Stimulated activated CD4-positive, alpha-beta T cell treated with anti-CD3 and anti-CD28 coated beads, TNF-alpha, amount 100 ng/mL, for 4 hours (primary cell): ENCODE results near the gene BSPRY.
"Not testable (repeated sequence)": the region's sequence is repeated elsewhere in the genome, so short reads cannot be mapped to it uniquely, and the experiment has no call there.

Experiments
- DNase-seq, 3 experiments: peaks; one replicate each; pipeline ENCODE4 v3.0.0-alpha.2; 2020; ENCODE audit warnings: low read depth in 3 of 3

Gene BSPRY

DNA sequence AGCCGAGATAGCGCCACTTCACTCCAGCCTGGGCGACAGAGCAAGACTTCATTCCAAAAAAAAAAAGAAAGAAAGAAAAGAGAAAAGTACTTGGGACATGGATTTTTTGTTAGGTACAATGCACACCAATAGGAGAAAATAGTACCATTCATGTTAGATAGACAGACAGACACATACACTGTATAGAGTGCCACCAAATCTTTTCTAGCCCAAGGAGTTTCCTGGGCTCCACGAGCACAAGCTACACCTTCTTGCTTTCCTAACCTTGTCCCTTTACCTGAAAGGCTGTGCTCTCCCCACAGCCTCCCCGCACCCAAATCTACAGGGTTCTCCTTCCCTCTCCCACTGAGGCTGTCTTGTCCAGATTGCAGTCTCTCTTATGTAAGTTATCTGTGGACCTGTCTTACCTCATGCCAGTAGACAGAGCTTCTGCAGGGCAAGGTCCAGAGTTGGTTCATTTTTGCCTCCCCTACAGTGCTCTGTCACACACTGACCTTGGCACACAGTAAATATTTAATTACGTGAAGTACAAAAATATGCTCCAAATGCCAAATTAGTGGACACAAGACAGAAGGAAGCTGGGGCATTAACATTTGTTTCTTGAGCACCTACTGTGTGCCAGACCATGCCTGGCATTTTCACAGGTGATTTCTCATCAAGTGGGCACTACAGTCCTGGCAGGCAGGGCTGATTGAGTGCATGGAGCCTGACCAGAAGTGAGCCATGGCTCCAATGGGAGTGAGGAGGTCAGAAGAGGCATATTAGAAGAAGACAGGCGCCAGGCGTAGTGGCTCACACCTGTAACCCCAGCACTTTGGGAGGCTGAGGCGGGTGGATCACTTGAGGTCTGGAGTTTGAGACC is 45.9 kb downstream of the BSPRY start:
- DNase-seq, result no peak

DNA sequence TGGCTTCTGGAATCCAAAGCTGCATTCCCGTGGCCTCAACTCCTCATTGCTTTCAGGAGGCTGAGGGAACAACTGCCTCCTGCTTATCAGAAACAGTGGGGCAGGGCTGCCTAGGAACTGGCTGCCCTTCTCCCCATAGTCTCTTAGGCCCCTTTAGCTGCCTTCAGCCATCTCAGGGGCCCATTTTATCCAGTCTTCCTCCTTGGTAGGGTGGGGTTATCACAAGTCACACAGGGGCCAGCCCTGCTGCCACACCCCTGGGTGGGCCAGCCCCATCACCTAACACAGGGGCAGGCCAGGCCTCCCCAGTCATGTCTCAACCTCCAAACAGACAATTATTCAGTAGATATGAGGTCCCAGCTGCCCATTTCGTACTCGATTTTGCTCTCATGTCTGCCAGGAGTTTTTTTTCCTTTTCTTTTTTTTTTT is 47.9 kb downstream of the BSPRY start:
- DNase-seq, result no peak

DNA sequence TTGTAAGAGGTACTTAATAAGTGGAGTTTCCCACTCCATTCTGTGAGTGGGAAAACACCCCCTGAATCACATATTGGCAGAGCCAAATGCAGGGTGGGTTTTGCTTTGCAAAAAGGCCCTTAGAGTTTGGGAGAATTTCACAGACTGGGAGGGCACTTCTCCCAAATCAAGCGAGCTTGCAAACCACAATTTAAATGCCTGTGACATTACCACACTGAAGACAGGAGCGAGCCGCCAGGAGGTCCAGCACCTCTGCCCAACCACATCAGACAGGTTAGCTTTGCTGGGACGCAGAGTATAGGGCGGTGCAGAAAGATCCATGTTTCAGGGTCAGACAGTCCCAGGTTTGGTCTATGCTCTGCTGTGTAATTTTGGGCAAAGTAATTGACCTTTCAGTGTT is 49.5 kb downstream of the BSPRY start:
- no peak for DNase-seq

DNA sequence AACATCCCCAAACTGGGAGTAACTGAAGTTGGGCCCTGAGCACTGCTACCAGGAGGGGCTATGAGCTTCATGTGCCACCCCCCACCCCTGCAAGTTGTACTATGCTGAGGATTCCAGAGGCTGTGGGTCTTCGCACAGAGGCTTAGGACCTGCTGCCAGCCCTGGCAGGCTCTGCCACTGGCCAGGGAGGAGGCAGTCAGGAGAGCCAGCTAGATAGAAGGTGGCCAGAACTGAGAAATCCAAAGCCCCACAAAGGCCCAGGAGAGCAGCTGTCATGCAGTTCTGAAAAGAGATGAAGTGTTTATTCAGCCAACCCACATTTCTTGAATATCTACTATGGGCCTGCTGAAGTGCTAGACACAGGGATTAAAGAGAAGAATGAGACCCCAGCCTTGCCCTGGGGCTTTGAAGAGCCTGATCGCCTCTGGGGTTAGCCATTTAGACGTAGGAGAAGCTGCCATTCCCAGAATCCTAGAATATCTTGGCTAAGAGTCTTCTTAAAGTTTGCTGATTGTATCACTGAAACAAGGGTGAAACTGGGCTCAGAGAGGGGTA is 50.4 kb downstream of the BSPRY start:
- DNase-seq, result no peak

DNA sequence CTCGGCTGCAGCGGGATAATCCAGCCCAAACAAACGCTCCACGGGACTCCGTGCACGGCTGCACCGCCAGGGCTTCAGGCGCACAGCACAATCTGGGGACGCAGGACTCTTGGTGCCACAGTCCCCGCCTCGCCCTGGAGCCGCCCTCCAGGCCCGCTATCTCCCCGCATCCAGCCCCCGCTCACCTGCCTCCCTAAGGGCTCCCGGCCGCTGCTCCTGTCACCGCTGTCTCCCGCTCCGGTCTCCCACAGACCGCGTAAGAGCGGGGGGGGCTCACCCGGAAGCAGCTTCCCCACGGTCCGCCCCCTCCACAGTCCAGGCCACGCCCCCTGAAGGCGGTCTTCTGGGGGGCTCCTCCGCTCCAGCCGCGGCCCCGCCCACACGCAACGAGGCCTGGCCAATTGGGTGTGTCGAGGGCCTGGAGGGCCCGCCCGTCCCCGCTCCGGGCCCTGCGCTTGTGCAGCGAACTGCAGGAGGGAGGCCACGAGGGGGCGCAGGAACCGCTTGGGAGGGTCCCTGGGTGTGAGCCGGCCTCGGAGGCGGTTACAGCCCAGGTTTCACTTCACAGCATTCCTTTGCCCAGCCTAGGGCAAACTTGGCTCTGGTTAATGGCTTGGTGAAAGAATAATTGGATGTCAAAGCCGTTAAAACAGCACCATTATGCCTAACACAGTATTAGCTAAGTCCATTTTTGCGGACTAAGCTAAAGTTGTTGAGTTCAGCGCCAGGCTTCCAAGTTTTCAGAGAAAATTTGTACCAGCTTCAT is 51.9 kb downstream of the BSPRY start, which contains the start of gene ALAD:
ALAD (minus strand) TSS at position 258 of the 766 bp plus-strand sequence. CDS start 7,725 bp downstream, outside the sequence.
- DNase-seq, result peak; percentile 99

DNA sequence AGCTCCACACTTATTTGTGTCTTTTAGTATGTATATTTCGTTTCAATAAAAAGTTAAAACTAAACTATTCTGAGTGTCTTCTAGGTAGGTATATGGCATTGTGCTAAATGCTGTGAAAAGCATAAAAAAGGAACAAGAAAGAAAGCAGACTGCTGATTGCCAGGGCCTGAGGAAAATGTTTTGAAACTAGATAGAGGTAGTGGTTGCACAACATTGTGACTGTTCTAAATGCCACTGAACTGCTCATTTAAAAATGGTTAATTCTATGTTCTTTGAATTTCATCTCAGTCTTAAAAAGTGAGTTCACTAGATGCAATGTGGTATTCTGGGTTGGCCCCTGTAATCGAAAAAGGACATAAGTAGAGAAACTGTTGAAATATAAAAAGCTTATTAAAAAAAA is 54.3 kb downstream of the BSPRY start:
- DNase-seq, result no peak

DNA sequence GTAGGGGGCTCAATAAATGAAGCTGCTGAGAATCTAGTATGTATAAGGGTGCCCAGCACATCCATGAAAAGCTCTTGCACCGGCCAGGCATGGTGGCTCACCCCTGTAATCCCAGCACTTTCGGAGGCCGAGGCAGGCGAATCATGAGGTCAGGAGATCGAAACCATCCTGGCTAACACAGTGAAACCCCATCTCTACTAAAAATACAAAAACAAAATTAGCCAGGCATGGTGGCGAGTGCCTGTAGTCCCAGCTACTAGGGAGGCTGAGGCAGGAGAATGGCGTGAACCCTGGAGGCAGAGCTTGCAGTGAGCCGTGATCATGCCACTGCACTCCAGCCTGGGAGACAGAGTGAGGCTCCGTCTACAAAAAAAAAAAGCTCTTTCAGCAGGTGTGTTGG is 57.0 kb downstream of the BSPRY start:
- DNase-seq, result not testable (repeated sequence)

DNA sequence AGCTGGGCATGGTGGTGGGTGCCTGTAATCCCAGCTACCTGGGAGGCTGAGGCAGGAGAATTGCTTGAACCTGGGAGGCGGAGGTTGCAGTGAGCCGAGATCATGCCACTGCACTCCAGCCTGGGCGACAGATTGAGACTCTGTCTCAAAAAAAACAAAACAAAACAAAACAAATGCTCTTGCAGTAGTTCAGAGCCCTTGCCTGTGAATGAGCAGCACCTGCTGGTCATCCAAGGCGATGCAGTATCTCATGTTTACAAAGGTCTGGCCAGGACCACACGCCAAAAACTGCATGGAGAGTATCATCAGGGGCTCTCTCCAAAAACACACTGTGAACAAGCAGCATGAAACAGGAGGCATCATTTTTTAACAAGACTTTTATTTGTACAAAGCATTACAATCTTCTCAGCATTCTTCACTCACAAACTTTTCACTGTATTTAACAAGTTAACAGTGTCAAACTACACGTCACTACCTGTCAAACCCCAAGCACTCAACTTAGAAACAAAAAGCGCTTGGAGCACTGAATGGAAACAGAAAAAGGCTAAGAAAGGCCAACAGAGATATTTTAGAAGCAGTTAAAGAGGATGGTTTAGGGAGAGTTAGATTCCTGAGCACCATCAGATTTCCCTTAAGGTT is 57.7 kb downstream of the BSPRY start:
- peak in 2 of 3 experiments; percentile 18 to 26 for DNase-seq

DNA sequence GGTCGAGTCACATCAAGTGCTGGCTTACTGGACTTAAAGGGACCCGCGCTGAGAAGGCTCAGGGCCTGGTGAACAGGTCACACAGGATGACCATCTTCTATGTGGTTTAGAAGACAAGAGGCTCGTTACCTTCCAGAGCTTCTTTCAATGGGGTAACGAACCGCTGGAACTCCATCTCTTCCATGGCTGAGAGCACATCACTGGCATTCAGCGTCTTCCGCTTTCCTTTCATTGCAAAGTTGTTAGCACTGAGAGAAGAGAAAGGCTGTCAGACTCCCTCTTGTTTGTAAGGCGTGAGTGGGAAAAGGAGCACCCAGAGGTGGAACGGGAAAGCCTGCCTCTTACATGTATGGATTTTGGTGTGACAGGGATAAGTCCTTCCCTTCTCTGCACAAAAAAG is 60.1 kb downstream of the BSPRY start:
- DNase-seq, result no peak

DNA sequence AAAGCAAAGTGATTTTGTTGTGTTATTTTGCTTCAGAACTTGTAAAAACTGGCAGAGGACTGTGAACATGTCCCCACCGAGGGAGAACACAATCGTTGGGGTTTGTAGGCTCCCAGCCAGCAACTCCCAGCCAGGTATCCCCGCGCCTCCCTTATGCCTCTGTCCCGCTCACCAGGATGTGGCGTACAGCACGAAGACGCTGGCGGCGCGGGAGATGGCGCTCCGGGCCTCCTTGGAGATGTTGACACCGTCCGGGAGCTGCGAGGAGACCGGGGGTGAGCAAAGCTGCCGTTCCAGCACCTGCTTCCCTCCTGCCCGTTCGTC is 60.5 kb downstream of the BSPRY start:
- no peak for DNase-seq

DNA sequence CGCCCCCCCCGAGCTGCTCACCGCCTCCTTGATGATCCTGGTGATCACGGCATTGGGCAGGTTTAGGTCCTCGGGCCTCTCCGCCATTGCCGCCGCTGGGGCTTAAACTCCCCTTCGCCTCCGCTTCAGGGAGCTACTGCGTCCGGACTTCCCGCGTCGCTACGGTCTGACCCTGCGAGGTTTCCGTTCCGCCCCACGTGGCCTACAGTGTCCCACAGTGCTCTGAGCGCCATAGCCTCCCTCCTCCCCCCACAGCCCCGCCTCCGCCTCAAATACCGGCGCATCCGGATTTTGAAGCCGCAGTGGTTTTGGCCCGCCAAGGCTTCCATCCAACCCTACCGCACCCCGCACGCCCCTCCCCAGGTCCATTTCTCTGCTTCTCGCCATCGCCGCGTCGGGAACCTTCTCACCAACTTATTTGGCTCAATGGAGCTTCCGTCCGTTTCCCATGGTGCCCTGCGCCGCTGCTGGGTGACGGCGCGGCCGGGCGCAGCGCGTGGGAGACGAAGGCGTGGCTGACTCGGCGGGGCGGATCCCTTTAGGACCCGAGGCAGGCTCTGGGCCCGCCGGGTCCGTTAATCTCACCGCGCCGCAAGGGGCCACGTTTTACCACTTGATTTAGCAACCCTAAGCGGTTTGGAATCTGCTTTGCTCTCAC is 61.0 kb downstream of the BSPRY start, which contains the start of the genes C9orf43 and POLE3:
C9orf43 (plus strand) TSS at position 541 of the 658 bp plus-strand sequence. CDS start 2,747 bp downstream, outside the sequence.
POLE3 (minus strand) TSS at position 469 of the 658 bp plus-strand sequence; CDS start at position 87, 382 bp downstream.
- DNase-seq, result peak; percentile 90 to 92 (median 90)

DNA sequence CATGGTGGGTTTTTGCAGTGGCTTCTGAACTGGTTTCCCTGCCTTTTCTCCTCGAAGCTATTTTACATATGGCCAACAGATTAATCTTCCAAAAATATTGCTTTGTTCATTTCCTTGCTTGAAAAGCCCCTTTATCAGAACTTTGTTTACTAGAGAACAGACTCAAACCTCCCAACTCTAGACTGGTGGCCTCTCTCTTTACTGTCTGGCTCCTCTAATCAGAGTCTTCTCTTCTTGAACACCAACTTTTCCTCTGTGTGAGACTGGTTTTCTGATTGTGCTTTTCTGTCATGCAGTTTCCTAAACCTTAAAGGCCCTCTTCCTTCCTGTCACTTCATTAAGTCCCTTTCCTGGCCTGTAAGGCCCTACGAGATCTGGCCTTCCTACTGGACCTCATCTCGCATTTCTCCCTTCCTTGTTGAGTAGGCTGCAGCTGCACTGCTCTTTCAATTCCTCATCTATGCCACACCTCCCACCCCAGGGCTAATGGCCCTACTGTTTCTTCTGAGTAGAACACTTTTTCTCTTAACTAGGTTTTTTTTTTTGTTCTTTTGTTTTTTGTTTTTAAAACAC is 66.9 kb downstream of the BSPRY start:
- no peak for DNase-seq

DNA sequence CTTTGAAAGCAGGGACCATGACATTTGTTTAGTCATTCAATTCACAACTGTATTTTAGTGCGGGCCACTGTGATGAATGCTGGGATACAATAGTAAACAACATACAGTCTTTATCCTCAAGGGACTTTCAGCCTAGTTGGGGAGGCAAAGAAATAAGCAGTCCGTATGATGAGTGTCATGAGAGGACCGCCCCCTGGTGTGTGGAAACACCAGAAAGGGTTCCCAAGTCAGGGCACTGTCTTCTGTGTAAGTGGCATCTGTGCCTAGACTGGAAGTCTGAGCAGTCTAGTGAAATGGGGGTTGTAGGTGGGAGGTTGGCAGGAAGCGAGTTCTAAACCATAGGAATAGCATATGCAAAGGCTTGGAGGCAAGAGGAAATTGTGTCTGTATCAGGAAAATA is 68.0 kb downstream of the BSPRY start:
- DNase-seq, result no peak
